Stimulated activated CD8-positive, alpha-beta memory T cell treated with anti-CD3 and anti-CD28 coated beads, Interleukin-12 subunit alpha, Interleukin-12 subunit beta, amount 100 ng/mL, for 24 hours (primary cell): ENCODE measurements around the gene ARHGAP15.

ENCODE experiments used
- DNase-seq: peaks from one replicate; pipeline ENCODE4 v3.0.0-alpha.2; 2020; ENCODE audit errors: extremely low read depth

Gene ARHGAP15

GRCh38 chr2:143762176-143762928 is 633.1 kb downstream of the ARHGAP15 start:
- no peak for DNase-seq

- no peak for DNase-seq
Observed at GRCh38 chr2:143764261-143764660, 635.0 kb downstream of the ARHGAP15 start.

GRCh38 chr2:143764706-143765105 is 635.5 kb downstream of the ARHGAP15 start:
- no peak for DNase-seq

GRCh38 chr2:143768991-143769390 is 639.8 kb downstream of the ARHGAP15 start:
- DNase-seq, result no peak

- DNase-seq, result no peak
Observed at GRCh38 chr2:143771939-143772338, 642.7 kb downstream of the ARHGAP15 start.

GRCh38 chr2:143776526-143777297 is 647.5 kb downstream of the ARHGAP15 start:
- DNase-seq, result no peak

GRCh38 chr2:143779021-143779420 is 649.8 kb downstream of the ARHGAP15 start:
- DNase-seq, result no peak

GRCh38 chr2:143786026-143786765 is 657.0 kb downstream of the ARHGAP15 start:
- no peak for DNase-seq

- no peak for DNase-seq
Observed at GRCh38 chr2:143787674-143788073, 658.5 kb downstream of the ARHGAP15 start.

GRCh38 chr2:143792602-143793001 is 663.4 kb downstream of the ARHGAP15 start:
- no peak for DNase-seq

GRCh38 chr2:143793381-143793780 is 664.2 kb downstream of the ARHGAP15 start:
- DNase-seq, result no peak

- no peak for DNase-seq
Observed at GRCh38 chr2:143796051-143796450, 666.8 kb downstream of the ARHGAP15 start.

GRCh38 chr2:143801561-143801960 is 672.3 kb downstream of the ARHGAP15 start:
- DNase-seq, result no peak

- no peak for DNase-seq
Observed at GRCh38 chr2:143802242-143802641, 673.0 kb downstream of the ARHGAP15 start.

- no peak for DNase-seq
Observed at GRCh38 chr2:143802871-143803650, 673.8 kb downstream of the ARHGAP15 start.

GRCh38 chr2:143803936-143804335 is 674.7 kb downstream of the ARHGAP15 start:
- DNase-seq, result no peak

- no peak for DNase-seq
Observed at GRCh38 chr2:143805666-143806065, 676.4 kb downstream of the ARHGAP15 start.

GRCh38 chr2:143807192-143807591 is 678.0 kb downstream of the ARHGAP15 start:
- DNase-seq, result no peak

GRCh38 chr2:143807671-143808070 is 678.5 kb downstream of the ARHGAP15 start:
- DNase-seq, result no peak

- DNase-seq, result no peak
Observed at GRCh38 chr2:143808166-143808565, 678.9 kb downstream of the ARHGAP15 start.

- DNase-seq, result no peak
Observed at GRCh38 chr2:143815082-143815481, 685.9 kb downstream of the ARHGAP15 start.

GRCh38 chr2:143816916-143817315 is 687.7 kb downstream of the ARHGAP15 start:
- DNase-seq, result no peak
